ENCODE results near the gene COL6A5. TPM values are rescaled to one million over a fixed set of nuclear protein-coding genes. Genes with fewer than 3 reads are reported as not detected.

Gene COL6A5
- polyA plus RNA-seq, 1 of the 3 experiments (the other 2 are of a cell fraction), result not detected

DNA sequence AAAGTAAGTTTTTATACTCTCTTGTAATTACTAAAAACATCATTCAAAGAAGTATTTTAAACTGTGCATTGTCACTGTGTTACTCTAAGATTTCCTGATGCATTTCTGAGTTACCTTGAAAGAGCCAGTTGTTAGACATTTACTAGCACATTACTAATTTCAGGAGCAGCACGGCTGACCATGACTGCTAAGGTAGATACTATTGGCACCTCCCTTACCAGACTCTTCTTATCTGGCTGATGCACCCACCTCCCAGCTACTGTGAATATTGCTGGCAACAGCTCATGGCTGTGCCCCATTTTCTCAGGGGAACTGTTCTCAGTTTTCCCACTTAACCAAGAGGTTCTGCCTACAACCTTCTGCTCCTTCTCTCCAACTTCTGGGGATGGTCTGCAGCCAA lies 29.4 kb downstream of the COL6A5 start:
- no peak overlapping the region for H3K4me3 ChIP-seq (ENCODE audit: low read depth in 2 of 2, low read length in 1 of 2)
- no peak overlapping the region for H3K27ac ChIP-seq (ENCODE audit: low read depth in 2 of 2, low read length in 1 of 2)
- no peaks in the 10 kb centered on the region for H3K36me3 ChIP-seq (replicated peaks in 1 of 2; ENCODE audit: control insufficient read depth in 1 of 2, insufficient read depth in 2 of 2, low read length in 1 of 2)
- no peak overlapping the region for H2AFZ ChIP-seq (ENCODE audit: low read depth)
- no peak for DNase-seq
- no peak overlapping the region for H3K9ac ChIP-seq
- ChIA-PET POLR2A (no interaction called here), CTCF (no interaction called here)
- no peaks in the 10 kb centered on the region for H3K4me1 ChIP-seq (ENCODE audit: control insufficient read depth in 1 of 2, insufficient read depth in 2 of 2, low read depth in 1 of 2, low read length in 1 of 2)
- no peaks in the 10 kb centered on the region for H3K9me3 ChIP-seq
- 11% methylated on average over 1 of the region's 1 CpG for WGBS (ENCODE audit: low lambda C conversion rate)
- no peak for TF ChIP-seq EZH2phosphoT487 (IDR thresholded peaks at IDR 0.05; ENCODE audit: borderline replicate concordance, low read depth)
- TF ChIP-seq USF2 (IDR thresholded peaks at IDR 0.05; ENCODE audit: borderline replicate concordance, low read depth, low read length), result no peak
- no peak for TF ChIP-seq POLR2AphosphoS5 (IDR thresholded peaks at IDR 0.05; ENCODE audit: low read depth, low read length)
- TF ChIP-seq GABPA (IDR thresholded peaks at IDR 0.05; ENCODE audit: low read depth), result no peak
- TF ChIP-seq TEAD4 (IDR thresholded peaks at IDR 0.05; ENCODE audit: borderline replicate concordance, insufficient read depth), result no peak
- TF ChIP-seq CTCF (IDR thresholded peaks at IDR 0.05), result no peak
- no peak for TF ChIP-seq RAD21 (IDR thresholded peaks at IDR 0.05; ENCODE audit: low read length)
- H4K20me1 ChIP-seq (ENCODE audit: insufficient read depth), result no peaks in the 10 kb centered on the region
- H3F3A ChIP-seq (replicated peaks; ENCODE audit: insufficient read depth), result no peaks in the 10 kb centered on the region
- H3K79me2 ChIP-seq (ENCODE audit: insufficient read depth), result no peaks in the 10 kb centered on the region
- no peaks in the 10 kb centered on the region for H3K9me2 ChIP-seq
- no peaks in the 10 kb centered on the region for H3K27me3 ChIP-seq (ENCODE audit: insufficient read depth)
- H3K4me2 ChIP-seq, result no peak overlapping the region

- no peaks in the 10 kb centered on the region for H3K4me1 ChIP-seq (ENCODE audit: control insufficient read depth in 1 of 2, insufficient read depth in 2 of 2, low read depth in 1 of 2, low read length in 1 of 2)
- H3K27me3 ChIP-seq (ENCODE audit: insufficient read depth), result no peaks in the 10 kb centered on the region
- no peak overlapping the region for H3K9ac ChIP-seq
- no peaks in the 10 kb centered on the region for H3K9me3 ChIP-seq
- DNase-seq, result no peak
- H2AFZ ChIP-seq (ENCODE audit: low read depth), result no peak overlapping the region
- no peak for TF ChIP-seq SIN3A (IDR thresholded peaks at IDR 0.05; ENCODE audit: borderline replicate concordance, low read depth, low read length)
- no peak for TF ChIP-seq NFIC (IDR thresholded peaks at IDR 0.05; ENCODE audit: borderline replicate concordance)
- no peak for TF ChIP-seq NRF1 (IDR thresholded peaks at IDR 0.05; ENCODE audit: low read depth, low read length)
- TF ChIP-seq TEAD4 (IDR thresholded peaks at IDR 0.05; ENCODE audit: borderline replicate concordance, insufficient read depth), result no peak
- TF ChIP-seq EZH2phosphoT487 (IDR thresholded peaks at IDR 0.05; ENCODE audit: borderline replicate concordance, low read depth), result no peak
- H3K36me3 ChIP-seq (replicated peaks in 1 of 2; ENCODE audit: control insufficient read depth in 1 of 2, insufficient read depth in 2 of 2, low read length in 1 of 2), result no peaks in the 10 kb centered on the region
- H3K4me2 ChIP-seq, result no peak overlapping the region
- no peaks in the 10 kb centered on the region for H4K20me1 ChIP-seq (ENCODE audit: insufficient read depth)
- ChIA-PET CTCF (no interaction called here), POLR2A (no interaction called here)
- no peak overlapping the region for H3K27ac ChIP-seq (ENCODE audit: low read depth in 2 of 2, low read length in 1 of 2)
- H3K79me2 ChIP-seq (ENCODE audit: insufficient read depth), result no peaks in the 10 kb centered on the region
- H3F3A ChIP-seq (replicated peaks; ENCODE audit: insufficient read depth), result no peaks in the 10 kb centered on the region
- H3K9me2 ChIP-seq, result no peaks in the 10 kb centered on the region
- H3K4me3 ChIP-seq (ENCODE audit: low read depth in 2 of 2, low read length in 1 of 2), result no peak overlapping the region
- WGBS (ENCODE audit: low lambda C conversion rate), result 9% methylated on average over 1 of the region's 1 CpG
Observed at GRCh38 chr3:130377960-130378676, 32.6 kb downstream of the COL6A5 start.

All from SK-N-SH (cell line).